PC-3 (cell line): ENCODE measurements around the gene KRTAP9-9. TPM values are rescaled to one million over a fixed set of nuclear protein-coding genes. Genes with fewer than 3 reads are reported as not detected.

Experiments used
- ATAC-seq: fragments of 200-7000 bp; cut with Tn5 transposase; 2 replicates; pipeline ENCODE4 v1.9.1; 2020; ENCODE audit warnings: mild to moderate bottlenecking, moderate library complexity
- BruUV-seq: library from RNA; stranded (reverse); fragments of 400-500 nt; replicated peaks from 2 replicates; lab custom pipeline; 2021; lab: Mats Ljungman, UMichigan
- CTCF ChIA-PET: fragments of 300-600 bp; sonication (Branson Sonifier 250); formaldehyde crosslinking; loops from one replicate; lab custom pipeline; 2022; ENCODE audit warnings: antibody characterized with exemption; lab: Charles Lee
- POLR2A ChIA-PET: fragments of 300-600 bp; sonication (Branson Sonifier 250); formaldehyde crosslinking; loops from one replicate; lab custom pipeline; 2022; ENCODE audit warnings: antibody characterized with exemption; ENCODE audit not compliant: unreplicated experiment; lab: Charles Lee
- DNase-seq: peaks from one replicate; pipeline ENCODE4 v3.0.0-alpha.2; 2015
- H2AFZ ChIP-seq: fragments of 300-600 bp; sonication (generic); 2 replicates; pipeline ENCODE4 v1.6.0; 2016; ENCODE audit warnings: antibody characterized with exemption, low read length
- H3F3A ChIP-seq: fragments of 300-600 bp; sonication (generic); one replicate; pipeline ENCODE4 v1.6.0; 2017; ENCODE audit warnings: antibody characterized with exemption, low read length, control low read depth, mild to moderate bottlenecking; ENCODE audit not compliant: unreplicated experiment
- H3K27ac ChIP-seq: fragments of 300-600 bp; sonication (generic); 2 replicates; pipeline ENCODE4 v1.5.1; 2016; ENCODE audit warnings: mild to moderate bottlenecking, low read length
- H3K27me3 ChIP-seq: fragments of 300-600 bp; sonication (generic); 2 replicates; pipeline ENCODE4 v1.6.1; 2016; ENCODE audit warnings: low read length, mixed read lengths
- H3K36me3 ChIP-seq: fragments of 300-600 bp; sonication (generic); 2 replicates; pipeline ENCODE4 v1.6.1; 2016; ENCODE audit warnings: low read depth, mixed run types, low read length, mixed read lengths
- H3K4me1 ChIP-seq: fragments of 300-600 bp; sonication (generic); 2 replicates; pipeline ENCODE4 v1.5.1; 2016; ENCODE audit warnings: low read length; ENCODE audit not compliant: insufficient read depth
- H3K4me2 ChIP-seq: fragments of 300-600 bp; sonication (generic); 2 replicates; pipeline ENCODE4 v1.6.0; 2016; ENCODE audit warnings: low read length
- H3K4me3 ChIP-seq: fragments of 300-600 bp; sonication (generic); 2 replicates; pipeline ENCODE4 v1.5.1; 2016; ENCODE audit warnings: mild to moderate bottlenecking, low read length, mixed read lengths
- H3K79me2 ChIP-seq: fragments of 300-600 bp; sonication (generic); 2 replicates; pipeline ENCODE4 v1.6.1; 2017; ENCODE audit warnings: low read length, mixed read lengths
- H3K9ac ChIP-seq: fragments of 300-600 bp; sonication (generic); 2 replicates; pipeline ENCODE4 v1.6.0; 2016; ENCODE audit warnings: mild to moderate bottlenecking, low read length
- H3K9me2 ChIP-seq: fragments of 300-600 bp; sonication (generic); replicated peaks from 2 replicates; pipeline ENCODE4 v1.6.1; 2016; ENCODE audit warnings: mixed run types, low read length, mixed read lengths
- H3K9me3 ChIP-seq: fragments of 300-600 bp; sonication (generic); 2 replicates; pipeline ENCODE4 v1.6.1; 2016; ENCODE audit warnings: low read length, mixed read lengths
- H4K20me1 ChIP-seq: fragments of 300-600 bp; sonication (generic); 2 replicates; pipeline ENCODE4 v1.6.1; 2016; ENCODE audit warnings: low read length, mixed read lengths
- EZH2 ChIP-seq: fragments of 300-600 bp; sonication (generic); IDR thresholded peaks from one replicate; pipeline ENCODE4 v1.6.1; 2017; ENCODE audit warnings: antibody characterized with exemption, mild to moderate bottlenecking, low read length; ENCODE audit not compliant: unreplicated experiment
- EZH2phosphoT487 ChIP-seq: fragments of 300-600 bp; sonication (generic); IDR thresholded peaks from 2 replicates; pipeline ENCODE4 v1.6.1; 2018; ENCODE audit warnings: mild to moderate bottlenecking, antibody characterized with exemption, low read length, borderline replicate concordance
- intact Hi-C: fragments of 100-400 bp; cut with micrococcal nuclease; formaldehyde crosslinking; loops from 2 replicates; pipeline ENCODE4 v1.9.0; 2023
- total RNA-seq: library from RNA; depleted of rRNA; stranded (reverse); fragments of >200 nt; gene quantifications from 2 replicates; pipeline ENCODE4 v1.2.3, GENCODE V29; 2014
- TF ChIP-seq, protein P1 (sequence below): fragments of 300-600 bp; sonication (generic); conservative IDR thresholded peaks from 2 replicates; pipeline ENCODE4 v1.5.1; 2017; ENCODE audit warnings: antibody characterized with exemption, low read depth, mild to moderate bottlenecking, low read length

Gene KRTAP9-9
- total RNA-seq, 1 experiment from 2014 or later: not detected

DNA sequence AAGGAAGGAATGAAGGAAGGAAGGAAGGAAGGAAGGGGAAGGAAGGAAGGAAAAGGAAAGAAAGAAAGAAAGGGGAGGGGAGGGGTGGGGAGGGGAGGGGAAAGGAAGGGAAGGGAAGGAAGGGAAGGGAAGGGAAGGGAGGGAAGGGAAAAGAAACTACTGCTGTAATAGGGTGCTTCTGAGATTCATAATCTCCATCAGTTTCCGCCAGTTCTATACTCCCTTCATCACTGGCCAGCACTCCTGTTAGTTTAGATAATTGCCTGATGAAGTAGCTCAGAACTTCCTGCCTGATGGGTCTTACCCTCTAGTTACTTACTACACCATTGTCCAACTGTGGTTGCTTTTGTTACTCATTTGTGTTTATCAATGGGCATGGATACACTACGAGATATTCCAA is 8.0 kb downstream of the KRTAP9-9 start:
- no peak for DNase-seq
- ChIA-PET CTCF (no interaction called here), POLR2A (no interaction called here)
- no peak overlapping the region for H3K9ac ChIP-seq
- no peaks in the 10 kb centered on the region for H4K20me1 ChIP-seq
- no peaks in the 10 kb centered on the region for H3K79me2 ChIP-seq
- TF ChIP-seq EZH2phosphoT487: no peak
- TF ChIP-seq, protein P1, sequence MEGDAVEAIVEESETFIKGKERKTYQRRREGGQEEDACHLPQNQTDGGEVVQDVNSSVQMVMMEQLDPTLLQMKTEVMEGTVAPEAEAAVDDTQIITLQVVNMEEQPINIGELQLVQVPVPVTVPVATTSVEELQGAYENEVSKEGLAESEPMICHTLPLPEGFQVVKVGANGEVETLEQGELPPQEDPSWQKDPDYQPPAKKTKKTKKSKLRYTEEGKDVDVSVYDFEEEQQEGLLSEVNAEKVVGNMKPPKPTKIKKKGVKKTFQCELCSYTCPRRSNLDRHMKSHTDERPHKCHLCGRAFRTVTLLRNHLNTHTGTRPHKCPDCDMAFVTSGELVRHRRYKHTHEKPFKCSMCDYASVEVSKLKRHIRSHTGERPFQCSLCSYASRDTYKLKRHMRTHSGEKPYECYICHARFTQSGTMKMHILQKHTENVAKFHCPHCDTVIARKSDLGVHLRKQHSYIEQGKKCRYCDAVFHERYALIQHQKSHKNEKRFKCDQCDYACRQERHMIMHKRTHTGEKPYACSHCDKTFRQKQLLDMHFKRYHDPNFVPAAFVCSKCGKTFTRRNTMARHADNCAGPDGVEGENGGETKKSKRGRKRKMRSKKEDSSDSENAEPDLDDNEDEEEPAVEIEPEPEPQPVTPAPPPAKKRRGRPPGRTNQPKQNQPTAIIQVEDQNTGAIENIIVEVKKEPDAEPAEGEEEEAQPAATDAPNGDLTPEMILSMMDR: no peak
- H2AFZ ChIP-seq: no peak overlapping the region
- H3K4me2 ChIP-seq: no peak overlapping the region
- H3K4me1 ChIP-seq: no peaks in the 10 kb centered on the region
- H3K4me3 ChIP-seq: no peak overlapping the region
- no peaks in the 10 kb centered on the region for H3K9me3 ChIP-seq
- H3F3A ChIP-seq: no peaks in the 10 kb centered on the region
- H3K9me2 ChIP-seq: no peaks in the 10 kb centered on the region
- BruUV-seq: no TSS peak
- H3K27ac ChIP-seq: no peak overlapping the region
- no peaks in the 10 kb centered on the region for H3K27me3 ChIP-seq
- H3K36me3 ChIP-seq: no peaks in the 10 kb centered on the region
- intact Hi-C loops: no loop called here
- ATAC-seq: no peak

GRCh38 chr17:41264599-41264998 is 9.4 kb downstream of the KRTAP9-9 start:
- Histone ChIP-seq H3K79me2 (no peaks in the 10 kb centered on the region), H3K27ac (no peak overlapping the region), H3K9ac (no peak overlapping the region), H4K20me1 (no peaks in the 10 kb centered on the region), H3K36me3 (no peaks in the 10 kb centered on the region), H3K9me2 (no peaks in the 10 kb centered on the region), H3F3A (no peaks in the 10 kb centered on the region), H2AFZ (no peak overlapping the region), H3K4me2 (no peak overlapping the region), H3K27me3 (no peaks in the 10 kb centered on the region), H3K4me3 (no peak overlapping the region), H3K9me3 (no peaks in the 10 kb centered on the region), H3K4me1 (no peaks in the 10 kb centered on the region)
- ATAC-seq (no peak), DNase-seq (no peak)
- POLR2A ChIA-PET: no interaction called here
- no TSS peak for BruUV-seq
- intact Hi-C loops: no loop called here
- TF ChIP-seq, protein P1: no peak
- no peak for TF ChIP-seq EZH2
- no peak for TF ChIP-seq EZH2phosphoT487
- CTCF ChIA-PET: no interaction called here

DNA sequence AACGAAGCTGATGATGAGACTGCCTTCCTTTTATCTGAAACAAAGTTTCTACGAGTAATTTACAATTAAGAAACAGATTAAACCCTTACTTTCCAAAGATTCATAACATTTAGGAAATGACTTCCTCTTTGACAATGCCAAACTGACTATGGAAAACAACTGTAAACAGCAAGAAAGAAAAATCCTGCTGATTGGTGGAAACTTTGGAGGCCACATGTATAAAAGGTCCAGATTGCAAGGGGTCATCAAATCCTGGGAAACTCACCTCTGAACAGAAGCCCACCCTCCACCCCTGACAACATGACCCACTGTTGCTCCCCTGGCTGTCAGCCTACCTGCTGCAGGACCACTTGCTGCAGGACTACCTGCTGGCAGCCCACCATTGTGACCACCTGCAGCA is 9.9 kb downstream of the KRTAP9-9 start, which contains the start of gene KRTAP9-6:
KRTAP9-6 (plus strand) TSS at position 301 of the 400 bp plus-strand sequence; CDS start at position 301, 0 bp downstream.
- no TSS peak for BruUV-seq

More for the DNA sequence above, 9.9 kb downstream of the KRTAP9-9 start, which contains the start of gene KRTAP9-6:
- H3K9me3 ChIP-seq: no peaks in the 10 kb centered on the region
- no peak within 1 kb of the TSS for H3K27ac ChIP-seq
- no peak within 1 kb of the TSS for H3K4me2 ChIP-seq
- no peaks in the 10 kb centered on the region for H4K20me1 ChIP-seq
- H3K36me3 ChIP-seq: no peaks in the 10 kb centered on the region
- no peaks in the 10 kb centered on the region for H3K27me3 ChIP-seq
- H3K4me1 ChIP-seq: no peaks in the 10 kb centered on the region
- ATAC-seq: no peak
- CTCF ChIA-PET: no interaction called here
- DNase-seq: no peak
- H3K9me2 ChIP-seq: no peaks in the 10 kb centered on the region
- no peak within 1 kb of the TSS for H3K4me3 ChIP-seq
- intact Hi-C loops: no loop called here
- H2AFZ ChIP-seq: no peak within 1 kb of the TSS
- no peak within 1 kb of the TSS for H3K9ac ChIP-seq
- H3K79me2 ChIP-seq: no peaks in the 10 kb centered on the region
- no peaks in the 10 kb centered on the region for H3F3A ChIP-seq
- POLR2A ChIA-PET: no interaction called here
- TF ChIP-seq EZH2phosphoT487 (no peak), EZH2 (no peak)
- TF ChIP-seq, protein P1: no peak
